Measurements from ENCODE around the gene BRAF. TPM values are rescaled to one million over a fixed set of nuclear protein-coding genes. Genes with fewer than 3 reads are reported as not detected.

Gene BRAF
- total and polyA plus RNA-seq, 2 donors (not counting 3 experiments of a cell fraction or from before 2014, with no cell fraction given) = 6.6 to 26.2 TPM

DNA sequence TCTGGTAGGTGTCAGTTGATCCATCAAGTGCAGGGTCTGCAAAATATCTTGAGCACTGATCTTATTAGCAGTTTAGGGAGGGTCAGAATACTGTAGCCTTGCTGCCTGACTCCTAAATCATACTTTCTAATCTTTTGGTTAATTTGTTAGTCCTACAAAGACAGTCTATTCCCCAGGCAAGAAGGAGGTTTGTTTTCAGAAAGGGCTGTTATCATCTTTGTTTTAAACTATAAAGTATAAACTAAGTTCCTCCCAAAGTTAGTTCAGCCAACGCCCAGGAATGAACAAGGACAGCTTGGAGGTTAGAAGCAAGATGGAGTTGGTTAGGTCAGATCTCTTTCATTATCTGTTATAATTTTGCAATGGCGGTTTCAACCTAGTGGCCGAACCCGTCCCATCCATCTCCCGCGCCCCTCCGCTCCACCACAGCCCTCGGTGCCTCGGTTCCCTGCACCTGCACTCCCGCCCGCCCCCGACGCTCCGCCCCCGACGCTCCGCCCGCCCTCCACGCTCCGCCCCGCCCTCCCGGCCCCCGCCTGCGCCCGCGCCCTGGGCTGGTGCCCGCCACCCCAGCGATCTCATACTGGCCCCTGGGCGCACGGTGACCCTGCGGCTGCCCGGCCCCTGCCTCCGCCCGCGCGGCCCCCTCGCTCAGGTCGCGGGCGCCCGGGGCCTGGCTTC lies 252.2 kb downstream of the BRAF start, which contains the start of gene ADCK2:
TSS of gene ADCK2 (plus strand) at position 564 of the 681 bp plus-strand sequence. CDS start 386 bp downstream, outside the sequence.
- TF ChIP-seq EZH2 (IDR thresholded peaks at IDR 0.05; ENCODE audit: borderline replicate concordance, low read depth, low read length, severe bottlenecking) (no peak), CTCF (IDR thresholded peaks at IDR 0.05; ENCODE audit: extremely low read depth in 1 of 2, insufficient read depth in 1 of 2, low read depth in 1 of 2, low read length in 2 of 2) (no peak), POLR2A (IDR thresholded peaks at IDR 0.05; ENCODE audit: low read depth, low read length) (no peak), POLR2AphosphoS5 (IDR thresholded peaks at IDR 0.05; ENCODE audit: insufficient read depth, low read depth, low read length) (no peak), FOS (IDR thresholded peaks at IDR 0.05; ENCODE audit: borderline replicate concordance, insufficient read depth, low read length) (no peak), JUN (IDR thresholded peaks at IDR 0.05; ENCODE audit: borderline replicate concordance, insufficient read depth, insufficient read length, low read depth) (no peak), GATA2 (IDR thresholded peaks at IDR 0.05; ENCODE audit: insufficient read depth, insufficient read length, low read depth, low read length) (no peak), MYC (IDR thresholded peaks at IDR 0.05; ENCODE audit: low read depth, low read length) (no peak)
- TF ChIP-seq, protein P1, sequence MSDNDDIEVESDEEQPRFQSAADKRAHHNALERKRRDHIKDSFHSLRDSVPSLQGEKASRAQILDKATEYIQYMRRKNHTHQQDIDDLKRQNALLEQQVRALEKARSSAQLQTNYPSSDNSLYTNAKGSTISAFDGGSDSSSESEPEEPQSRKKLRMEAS (IDR thresholded peaks at IDR 0.05; ENCODE audit: insufficient read depth, insufficient read length) = no peak
- CTCF ChIA-PET = interaction anchor here (1.0 to 1.6 kb wide), 2 partner anchors 19 to 155 kb away, joined by 3 to 5 read pairs; no protein-coding TSS in a partner anchor
- H3K9me3 ChIP-seq (replicated peaks; ENCODE audit: control insufficient read depth, insufficient read depth, low read length) = no peaks in the 10 kb centered on the region
- BruUV-seq (replicated peaks) = no TSS peak
- FAIRE-seq (no peak), DNase-seq (ENCODE audit: low read depth, low spot score) (no peak)
- peak within 1 kb of the TSS; percentile 5 for H3K9ac ChIP-seq (replicated peaks; ENCODE audit: extremely low read depth, insufficient read depth, low read length)
- no peaks in the 10 kb centered on the region for H4K20me1 ChIP-seq (replicated peaks; ENCODE audit: control insufficient read depth, extremely low read depth, insufficient read depth, low read length)
- H3K27me3 ChIP-seq (ENCODE audit: control insufficient read depth in 2 of 2, insufficient read depth in 2 of 2, low read length in 2 of 2) = peaks cover 2 to 3% of the 10 kb centered on the region in 2 experiments
- POLR2A ChIA-PET = no interaction called here
- H3K36me3 ChIP-seq (ENCODE audit: control insufficient read depth in 2 of 2, extremely low read depth in 1 of 2, insufficient read depth in 2 of 2, low read length in 2 of 2) = no peaks in the 10 kb centered on the region
- peak within 1 kb of the TSS; percentile 22 to 76 (median 45) for H3K4me3 ChIP-seq (replicated peaks in 1 of 3; ENCODE audit: insufficient read depth in 1 of 3, low read depth in 1 of 3, low read length in 3 of 3)
- peak within 1 kb of the TSS; percentile 16 for H3K4me2 ChIP-seq (ENCODE audit: insufficient read depth, low read length)
- H3K9me1 ChIP-seq (replicated peaks; ENCODE audit: control insufficient read depth, extremely low read depth, insufficient read depth, low read length) = no peaks in the 10 kb centered on the region
- H2AFZ ChIP-seq (ENCODE audit: low read depth, low read length) = peak within 1 kb of the TSS; percentile 70
- H3K79me2 ChIP-seq (ENCODE audit: control insufficient read depth, insufficient read depth, low read length) = no peaks in the 10 kb centered on the region
- intact Hi-C loops (cut with micrococcal nuclease) (loop anchor here (5.0 to 10.0 kb wide), 2 partner anchors 860 to 982 kb away; no protein-coding TSS in a partner anchor), dilution Hi-C loops (cut with MboI; ENCODE audit: extremely low pct_ligation_motif_present, low sequenced_read_pairs) (no loop called here)
- H3K4me1 ChIP-seq (ENCODE audit: control insufficient read depth, extremely low read depth, insufficient read depth, low read length) = peaks cover 8% of the 10 kb centered on the region
- H3K27ac ChIP-seq (ENCODE audit: insufficient read depth, low read depth, low read length) = no peak within 1 kb of the TSS

Measured in endothelial cell of umbilical vein (primary cell).